BJ (cell line): ENCODE measurements around the gene NMRK2. TPM values are rescaled to one million over a fixed set of nuclear protein-coding genes. Genes with fewer than 3 reads are reported as not detected.
"Not testable (repeated sequence)": the region's sequence is repeated elsewhere in the genome, so short reads cannot be mapped to it uniquely, and the experiment has no call there.

Experiments used
- CTCF ChIA-PET: fragments of 350-600 bp; formaldehyde crosslinking; extraction: SDS; loops from one replicate; lab custom pipeline; 2021; ENCODE audit warnings: antibody characterized with exemption, inconsistent platforms; lab: Yijun Ruan, JAX
- POLR2A ChIA-PET: fragments of 300-600 bp; sonication (Branson Sonifier 250); formaldehyde crosslinking; extraction: SDS; loops from one replicate; lab custom pipeline; 2021; ENCODE audit warnings: antibody characterized with exemption; lab: Charles Lee
- DNase-seq: peaks from one replicate; pipeline ENCODE4 v3.0.0-alpha.2; 2011; ENCODE audit warnings: low read depth
- H3K27me3 ChIP-seq: 2 replicates; pipeline ENCODE4 v1.6.0; 2011; ENCODE audit warnings: low read length; ENCODE audit not compliant: control insufficient read depth, insufficient read depth
- H3K36me3 ChIP-seq: 2 replicates; pipeline ENCODE4 v1.5.1; 2011; ENCODE audit warnings: low read length; ENCODE audit not compliant: control insufficient read depth, insufficient read depth
- H3K4me3 ChIP-seq: 2 replicates; pipeline ENCODE4 v1.5.1; 2011; ENCODE audit warnings: low read depth, mild to moderate bottlenecking, control low read depth, low read length
- polyA plus RNA-seq: library from polyadenylated mRNA; depleted of rRNA; stranded (reverse); fragments of >200 nt; gene quantifications from 2 replicates; pipeline ENCODE4 v1.2.3, GENCODE V29; 2011
- TF ChIP-seq, protein P1 (sequence below): IDR thresholded peaks from 2 replicates; pipeline ENCODE4 v1.5.1; 2011; ENCODE audit warnings: low read depth, mild to moderate bottlenecking, control low read depth, inconsistent platforms, low read length, moderate library complexity; ENCODE audit not compliant: insufficient read depth

NMRK2 gene
- polyA plus RNA-seq, 1 experiment = not detected

DNA sequence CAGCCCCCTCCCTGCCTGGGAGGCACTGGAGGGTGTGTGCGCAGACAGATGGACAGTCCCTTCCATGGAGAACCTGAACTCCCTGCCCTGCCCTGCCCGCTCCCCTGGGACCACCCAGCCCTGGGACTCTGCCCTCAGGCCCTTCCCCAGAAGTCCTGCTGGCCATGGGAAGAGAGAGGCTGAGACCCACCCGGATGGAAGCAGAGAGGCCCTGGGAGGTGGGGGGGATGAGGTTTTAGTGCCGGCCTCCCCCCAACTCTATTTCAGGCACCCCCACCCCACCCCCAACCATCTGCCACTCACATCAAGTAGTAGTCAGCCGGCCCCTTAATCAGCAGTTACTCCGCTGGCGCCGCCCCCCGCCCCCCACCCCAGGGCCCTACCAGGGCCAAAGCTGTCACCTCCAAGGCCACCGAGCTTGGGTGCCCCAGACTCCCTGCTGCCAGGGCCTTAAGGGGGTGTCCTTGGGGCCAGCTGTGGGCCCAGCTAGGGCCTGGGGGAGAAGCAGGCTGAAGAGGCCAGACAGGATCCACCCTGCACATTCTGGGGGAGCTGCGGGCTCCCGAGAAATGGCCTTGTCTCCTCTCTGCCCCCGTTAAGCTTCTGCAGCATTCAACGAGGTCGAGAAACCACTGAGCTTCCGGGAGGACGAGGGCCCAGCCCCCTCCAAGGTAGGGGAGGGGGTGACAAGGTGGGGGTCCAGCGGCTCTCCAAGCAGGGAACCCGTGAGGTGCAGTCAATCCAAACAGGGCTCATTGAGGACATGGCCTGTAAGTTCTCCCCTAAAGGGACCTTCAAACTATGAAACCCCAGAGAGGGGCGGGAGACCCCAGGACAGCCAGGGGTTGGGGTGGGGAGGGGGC is 17.4 kb downstream of the NMRK2 start:
- TF ChIP-seq, protein P1, sequence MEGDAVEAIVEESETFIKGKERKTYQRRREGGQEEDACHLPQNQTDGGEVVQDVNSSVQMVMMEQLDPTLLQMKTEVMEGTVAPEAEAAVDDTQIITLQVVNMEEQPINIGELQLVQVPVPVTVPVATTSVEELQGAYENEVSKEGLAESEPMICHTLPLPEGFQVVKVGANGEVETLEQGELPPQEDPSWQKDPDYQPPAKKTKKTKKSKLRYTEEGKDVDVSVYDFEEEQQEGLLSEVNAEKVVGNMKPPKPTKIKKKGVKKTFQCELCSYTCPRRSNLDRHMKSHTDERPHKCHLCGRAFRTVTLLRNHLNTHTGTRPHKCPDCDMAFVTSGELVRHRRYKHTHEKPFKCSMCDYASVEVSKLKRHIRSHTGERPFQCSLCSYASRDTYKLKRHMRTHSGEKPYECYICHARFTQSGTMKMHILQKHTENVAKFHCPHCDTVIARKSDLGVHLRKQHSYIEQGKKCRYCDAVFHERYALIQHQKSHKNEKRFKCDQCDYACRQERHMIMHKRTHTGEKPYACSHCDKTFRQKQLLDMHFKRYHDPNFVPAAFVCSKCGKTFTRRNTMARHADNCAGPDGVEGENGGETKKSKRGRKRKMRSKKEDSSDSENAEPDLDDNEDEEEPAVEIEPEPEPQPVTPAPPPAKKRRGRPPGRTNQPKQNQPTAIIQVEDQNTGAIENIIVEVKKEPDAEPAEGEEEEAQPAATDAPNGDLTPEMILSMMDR = no peak
- Histone ChIP-seq H3K36me3 (no peaks in the 10 kb centered on the region), H3K4me3 (no peak overlapping the region), H3K27me3 (no peaks in the 10 kb centered on the region)
- POLR2A ChIA-PET = no interaction called here
- CTCF ChIA-PET = interaction anchor here (0.6 to 1.2 kb wide), 3 partner anchors 15 to 19 kb away, joined by 3 to 5 read pairs (median 3); no protein-coding TSS in a partner anchor
- no peak for DNase-seq

DNA sequence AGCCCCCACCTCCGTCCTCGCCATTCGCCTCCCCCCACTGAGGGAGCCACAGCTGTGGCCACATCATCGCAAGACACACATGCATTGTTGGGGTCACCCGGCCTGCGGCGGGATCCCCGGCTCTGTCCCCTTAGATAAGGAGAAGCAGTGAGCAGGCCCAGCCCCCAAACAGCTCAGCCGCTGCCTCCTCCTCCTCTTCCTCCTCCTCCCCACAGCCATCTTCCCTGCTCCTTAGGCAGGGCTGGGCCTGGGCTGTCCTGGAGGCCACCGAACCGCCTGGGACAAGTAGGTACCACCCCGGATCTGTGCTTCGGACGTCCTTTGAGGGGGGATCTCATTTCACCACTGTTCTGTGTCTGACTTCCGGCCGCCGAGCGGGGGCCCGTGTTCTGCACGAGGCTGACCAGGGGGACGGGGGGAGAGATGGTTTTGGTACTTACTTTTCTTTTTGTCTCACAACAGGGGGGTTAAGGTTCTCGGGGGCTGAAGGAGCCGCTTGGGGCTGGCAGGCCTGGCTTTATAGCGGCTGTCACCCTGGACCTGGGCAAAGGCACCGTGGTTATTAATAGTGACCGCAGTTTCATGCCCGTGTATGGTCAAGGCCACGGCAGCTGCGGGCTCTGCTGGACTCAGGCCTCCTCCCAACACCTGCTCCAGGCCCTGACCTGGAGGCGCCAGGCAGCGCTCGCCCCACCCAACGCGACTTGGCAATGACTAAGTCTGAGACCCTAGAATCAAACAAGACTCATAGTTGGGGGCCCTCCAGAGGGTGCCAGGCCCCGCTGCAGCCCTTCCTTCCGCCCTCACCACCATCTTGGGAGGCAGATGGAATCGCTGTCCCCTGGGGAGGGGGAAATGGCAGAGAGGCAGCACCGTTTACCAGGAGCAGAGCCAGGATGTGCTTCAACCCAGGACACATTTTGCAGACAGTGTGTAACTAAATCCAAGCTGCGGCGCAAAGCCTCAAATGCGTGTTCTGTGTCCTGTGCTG is 18.3 kb downstream of the NMRK2 start:
- TF ChIP-seq, protein P1 = no peak
- Histone ChIP-seq H3K36me3 (peaks cover 4% of the 10 kb centered on the region), H3K27me3 (no peaks in the 10 kb centered on the region), H3K4me3 (no peak overlapping the region)
- ChIA-PET POLR2A (no interaction called here), CTCF (no interaction called here)
- DNase-seq = no peak

DNA sequence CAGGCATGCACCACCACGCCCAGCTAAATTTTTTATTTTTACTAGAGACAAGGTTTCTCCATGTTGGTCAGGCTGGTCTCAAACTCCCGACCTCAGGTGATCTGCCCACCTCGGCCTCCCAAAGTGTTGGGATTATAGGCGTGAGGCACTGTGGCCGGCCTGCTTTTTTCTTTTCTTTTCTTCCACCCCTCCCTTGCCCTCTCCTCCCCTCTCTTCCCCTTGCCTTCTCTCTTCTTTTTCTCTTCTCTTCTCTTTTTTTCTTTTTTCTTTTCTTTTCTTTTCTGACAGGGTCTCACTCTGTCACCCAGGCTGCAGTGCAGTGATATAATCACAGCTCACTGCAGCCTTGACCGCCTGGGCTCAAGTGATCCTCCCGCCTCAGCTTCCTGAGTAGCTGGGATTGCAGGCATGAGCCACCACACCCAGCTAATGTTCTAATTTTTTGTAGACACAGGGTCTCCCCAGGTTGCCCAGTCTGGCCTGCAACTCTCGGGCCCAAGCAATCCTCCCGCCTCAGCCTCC is 19.9 kb downstream of the NMRK2 start:
- H3K36me3 ChIP-seq, H3K4me3 ChIP-seq, H3K27me3 ChIP-seq, DNase-seq, CTCF ChIA-PET, POLR2A ChIA-PET: not testable (repeated sequence)

DNA sequence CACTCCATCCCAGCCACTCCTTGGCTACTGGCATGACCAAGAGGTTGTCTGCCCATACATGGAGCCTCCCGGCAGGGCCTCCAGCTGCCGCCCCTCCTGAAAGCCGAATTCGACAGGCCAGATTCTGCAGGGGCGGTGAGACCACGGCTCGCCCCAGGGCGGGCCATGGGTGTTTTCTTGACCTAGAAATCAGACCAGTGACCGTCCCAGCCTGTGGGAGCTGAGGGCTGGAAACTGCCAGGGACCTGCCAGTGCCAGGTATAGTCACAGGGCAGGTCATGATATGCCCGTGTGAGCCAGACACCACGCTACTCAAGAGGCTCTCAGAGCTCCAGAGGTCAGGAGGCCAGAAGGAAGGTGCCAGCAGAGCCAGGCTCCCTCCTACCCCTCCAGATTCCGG is 21.2 kb downstream of the NMRK2 start:
- no peak overlapping the region for H3K4me3 ChIP-seq
- CTCF ChIA-PET = interaction anchor here (0.6 kb wide), 1 partner anchor 11 kb away, joined by 4 read pairs; no protein-coding TSS in a partner anchor
- no peak for DNase-seq
- TF ChIP-seq, protein P1 = no peak
- H3K36me3 ChIP-seq = peaks cover 18% of the 10 kb centered on the region
- H3K27me3 ChIP-seq = no peaks in the 10 kb centered on the region
- POLR2A ChIA-PET = no interaction called here

DNA sequence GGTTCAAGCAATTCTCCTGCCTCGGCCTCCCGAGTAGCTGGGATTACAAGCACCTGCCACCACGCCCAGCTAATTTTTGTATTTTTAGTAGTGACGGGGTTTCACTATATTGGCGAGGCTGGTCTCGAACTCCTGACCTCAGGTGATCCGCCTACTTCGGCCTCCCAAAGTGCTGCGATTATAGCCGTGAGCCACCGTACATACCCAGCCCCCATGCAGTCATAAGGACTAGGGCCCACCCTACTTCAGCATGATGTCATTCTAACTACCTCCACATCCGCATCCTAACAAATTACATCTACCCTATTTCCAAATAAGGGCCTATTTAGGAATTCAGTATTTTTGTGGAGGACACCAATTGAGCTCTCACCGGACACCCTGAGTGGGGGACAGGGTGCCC is 22.4 kb downstream of the NMRK2 start:
- POLR2A ChIA-PET, H3K4me3 ChIP-seq, DNase-seq, H3K27me3 ChIP-seq: not testable (repeated sequence)
- H3K36me3 ChIP-seq = peaks cover 27% of the 10 kb centered on the region
- CTCF ChIA-PET = interaction anchor here (1.3 kb wide), 1 partner anchor 133 kb away, joined by 4 read pairs; no protein-coding TSS in a partner anchor
